PC-9 (cell line): ENCODE measurements around the gene SLC12A2.

Source experiments
- CTCF ChIP-seq: fragments of 200-600 bp; sonication (generic); conservative IDR thresholded peaks from 2 replicates; pipeline ENCODE4 v1.6.1; 2017; ENCODE audit warnings: mixed run types, antibody characterized with exemption, mild to moderate bottlenecking, moderate library complexity
- EZH2 ChIP-seq: fragments of 200-600 bp; sonication (generic); IDR thresholded peaks from 2 replicates; pipeline ENCODE4 v1.8.0; 2017; ENCODE audit warnings: antibody characterized with exemption, low read depth

GRCh38 chr5:128193665-128194390 is 110.3 kb downstream of the SLC12A2 start:
- TF ChIP-seq CTCF (no peak), EZH2 (no peak)
